GM20000 (cell line): ENCODE data around the gene KRT74.
"Not testable (repeated sequence)": the region's sequence is repeated elsewhere in the genome, so short reads cannot be mapped to it uniquely, and the experiment has no call there.

Source experiments
- DNase-seq: peaks from one replicate; pipeline ENCODE4 v3.0.0; 2012; ENCODE audit warnings: low spot score
- CTCF ChIP-seq: IDR thresholded peaks from 2 replicates; pipeline ENCODE4 v1.5.1; 2012; ENCODE audit warnings: mild to moderate bottlenecking, control low read depth; ENCODE audit errors: extremely low read depth, missing control alignments

Gene KRT74

DNA sequence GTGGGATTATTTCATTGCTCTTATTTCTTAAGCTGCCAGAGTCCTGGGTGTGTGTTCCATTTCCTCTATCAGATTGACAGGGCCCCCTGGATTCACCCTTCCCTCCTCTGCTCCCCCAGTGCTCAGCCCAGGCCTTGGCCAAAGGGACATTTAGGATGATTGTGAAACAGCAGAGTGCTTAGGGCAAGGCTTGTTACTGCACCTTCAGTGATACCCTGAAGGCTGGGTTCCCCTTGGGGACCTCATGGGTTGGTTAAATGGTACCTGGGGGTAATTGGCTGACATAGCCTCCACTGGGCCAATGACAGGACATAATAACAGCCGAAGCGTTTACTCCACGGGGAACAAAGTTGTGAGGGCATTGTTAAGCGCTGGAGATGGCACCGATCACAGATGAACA, 28.9 kb upstream of the KRT74 start:
- no peak for TF ChIP-seq CTCF
- DNase-seq, result no peak

DNA sequence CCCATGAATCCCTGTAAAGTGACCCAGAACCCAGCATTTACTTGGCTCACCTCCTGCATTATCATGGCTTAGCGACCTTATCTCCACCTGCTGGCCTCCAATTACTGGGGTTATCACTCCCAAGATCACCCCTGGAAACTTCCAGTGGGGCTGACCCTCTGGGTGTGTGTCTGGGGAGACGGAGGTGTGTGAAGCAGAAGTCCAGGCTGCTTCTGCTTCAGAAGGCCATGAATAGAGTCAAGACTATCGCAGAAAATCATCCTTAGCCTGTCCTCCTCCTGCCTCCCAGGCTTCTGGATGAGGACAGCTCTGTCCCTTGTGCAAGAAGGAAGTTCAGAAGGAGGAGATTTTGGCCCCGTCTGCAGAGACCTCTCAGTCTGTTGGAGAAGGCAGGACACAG, 28.0 kb upstream of the KRT74 start:
- TF ChIP-seq CTCF, result no peak
- no peak for DNase-seq

DNA sequence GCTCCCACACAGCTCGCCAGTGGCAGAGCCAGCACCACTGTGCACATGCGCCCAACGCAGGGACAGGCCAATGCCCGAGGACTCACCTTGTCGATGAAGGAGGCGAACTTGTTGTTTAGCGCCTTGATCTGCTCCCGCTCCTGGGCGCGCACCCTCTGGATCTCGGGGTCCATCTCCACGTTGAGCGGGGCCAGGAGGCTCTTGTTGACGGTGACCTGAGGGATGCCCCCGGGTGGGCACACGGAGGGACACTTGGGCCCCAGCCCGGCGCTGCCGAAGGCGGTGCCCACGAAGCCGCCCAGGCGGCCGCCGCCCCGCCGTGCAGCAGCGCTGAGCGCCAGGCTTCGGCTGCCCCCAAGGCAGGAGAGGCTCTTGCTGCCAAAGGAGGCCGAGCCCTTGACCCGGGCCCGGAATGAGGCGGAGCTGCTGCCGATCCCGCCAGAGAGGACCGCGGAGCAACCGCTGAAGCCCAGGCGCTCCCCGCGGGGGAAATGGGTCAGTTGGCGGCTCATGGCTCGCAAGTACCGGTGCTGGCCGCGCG, 27.4 kb upstream of the KRT74 start, which contains the start of gene KRT72:
Gene KRT72 (minus strand): TSS at position 523 of the 541 bp plus-strand sequence. CDS start 11 bp downstream, at position 512.
- no peak for TF ChIP-seq CTCF
- DNase-seq, result no peak

DNA sequence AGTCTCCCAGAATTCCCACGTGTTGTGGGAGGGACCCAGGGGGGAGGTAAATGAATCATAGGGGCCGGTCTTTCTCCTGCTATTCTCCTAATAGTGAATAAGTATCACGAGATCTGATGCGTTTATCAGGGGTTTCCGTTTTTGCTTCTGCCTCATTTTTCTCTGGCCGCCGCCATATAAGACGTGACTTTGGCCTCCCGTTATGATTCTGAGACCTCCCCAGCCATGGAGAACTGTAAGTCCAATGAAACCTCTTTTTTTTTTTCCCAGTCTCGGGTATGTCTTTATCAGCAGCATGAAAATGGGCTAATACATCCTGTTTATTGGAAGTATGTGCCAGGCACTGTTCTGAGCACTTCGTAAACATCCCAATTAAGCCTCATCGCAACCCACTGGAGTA, 26.8 kb upstream of the KRT74 start:
- TF ChIP-seq CTCF, result no peak
- DNase-seq, result no peak

GRCh38 chr12:52600071-52600470, 26.4 kb upstream of the KRT74 start:
- DNase-seq, result no peak
- no peak for TF ChIP-seq CTCF

GRCh38 chr12:52598966-52599365, 25.3 kb upstream of the KRT74 start:
- no peak for TF ChIP-seq CTCF
- no peak for DNase-seq

DNA sequence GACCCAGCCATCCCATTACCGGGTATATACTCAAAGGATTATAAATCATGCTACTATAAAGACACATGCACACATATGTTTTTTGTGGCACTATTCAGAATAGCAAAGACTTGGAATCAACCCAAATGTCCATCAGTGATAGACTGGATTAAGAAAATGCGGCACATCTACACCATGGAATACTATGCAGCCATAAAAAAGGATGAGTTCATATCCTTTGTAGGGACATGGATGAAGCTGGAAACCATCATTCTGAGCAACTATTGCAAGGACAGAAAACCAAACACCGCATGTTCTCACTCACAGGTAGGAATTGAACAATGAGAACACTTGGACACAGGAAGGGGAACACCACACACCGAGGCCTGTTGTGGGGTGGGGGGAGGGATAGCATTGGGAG, 20.6 kb upstream of the KRT74 start:
- not testable (repeated sequence) for DNase-seq

DNA sequence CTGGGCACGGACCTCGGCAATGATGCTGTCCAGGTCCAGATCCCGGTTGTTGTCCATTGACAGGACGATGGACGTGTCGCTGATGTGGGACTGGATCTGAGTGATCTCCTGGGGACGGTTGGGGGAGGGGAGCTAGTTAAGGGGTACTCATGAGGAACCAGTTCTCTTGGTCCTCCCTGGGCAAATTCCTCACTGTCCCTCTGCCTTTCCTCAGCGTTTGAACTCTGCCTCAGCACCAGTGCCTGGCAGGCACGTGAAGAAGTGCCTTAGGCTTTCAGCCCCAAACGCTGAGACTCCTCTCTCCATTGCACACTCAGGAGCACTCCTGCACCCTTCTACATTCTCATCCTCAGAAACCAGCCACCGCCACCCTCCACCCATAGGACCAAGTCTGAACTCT, 17.9 kb upstream of the KRT74 start:
- no peak for TF ChIP-seq CTCF
- no peak for DNase-seq
